GM10266 (cell line): ENCODE results near the gene CRIP1.

Experiments
- DNase-seq: peaks from one replicate; pipeline ENCODE4 v3.0.0; 2012; ENCODE audit errors: extremely low spot score
- CTCF ChIP-seq: IDR thresholded peaks from 2 replicates; pipeline ENCODE4 v1.5.1; 2012; ENCODE audit warnings: mild to moderate bottlenecking, low read depth; ENCODE audit not compliant: control insufficient read depth, insufficient read depth; ENCODE audit errors: missing control alignments

The CRIP1 gene, protein sequence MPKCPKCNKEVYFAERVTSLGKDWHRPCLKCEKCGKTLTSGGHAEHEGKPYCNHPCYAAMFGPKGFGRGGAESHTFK

GRCh38 chr14:105486163-105486973 lies at the start of gene CRIP1:
Gene CRIP1 (plus strand): TSS chr14:105486886. CDS start chr14:105487260, 374 bp downstream.
- TF ChIP-seq CTCF, result no peak
- DNase-seq, result no peak

DNA sequence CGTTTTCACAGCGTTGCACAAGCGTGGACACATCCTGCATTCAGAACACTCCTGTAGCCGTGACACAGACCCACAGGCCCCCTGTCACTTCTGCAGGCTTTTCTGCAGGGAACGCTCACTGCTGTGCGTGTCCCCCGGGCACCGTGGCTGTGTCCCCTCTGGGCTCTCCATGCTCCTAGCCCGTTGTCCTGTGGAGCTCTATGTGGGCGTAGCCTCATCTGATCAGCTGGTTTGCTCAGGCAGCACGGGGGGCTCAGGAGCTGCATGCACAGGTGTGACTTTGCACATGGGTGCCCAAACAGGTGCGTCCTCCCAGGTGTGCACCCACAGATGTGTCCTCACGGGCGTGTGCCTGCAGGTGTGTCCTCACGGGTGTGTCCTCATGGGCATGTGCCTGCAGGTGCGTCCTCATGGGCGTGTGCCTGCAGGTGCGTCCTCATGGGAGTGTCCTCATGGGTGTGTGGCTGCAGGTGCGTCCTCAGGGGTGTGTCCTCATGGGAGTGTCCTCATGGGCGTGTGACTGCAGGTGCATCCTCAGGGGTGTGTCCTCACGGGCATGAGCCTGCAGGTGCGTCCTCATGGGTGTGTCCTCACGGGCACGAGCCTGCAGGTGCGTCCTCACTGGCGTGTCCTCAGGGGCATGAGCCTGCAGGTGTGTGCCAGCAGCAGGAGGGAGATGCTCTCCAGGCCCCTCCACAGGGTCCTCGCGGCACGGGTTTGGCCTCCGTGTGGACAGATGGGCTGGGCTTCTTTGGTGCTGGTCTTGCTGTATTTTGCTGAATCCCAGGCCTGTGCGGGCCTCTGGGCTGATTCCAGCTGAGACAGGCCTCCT lies 49.6 kb upstream of the CRIP1 start:
- no peak for DNase-seq
- TF ChIP-seq CTCF, result no peak

DNA sequence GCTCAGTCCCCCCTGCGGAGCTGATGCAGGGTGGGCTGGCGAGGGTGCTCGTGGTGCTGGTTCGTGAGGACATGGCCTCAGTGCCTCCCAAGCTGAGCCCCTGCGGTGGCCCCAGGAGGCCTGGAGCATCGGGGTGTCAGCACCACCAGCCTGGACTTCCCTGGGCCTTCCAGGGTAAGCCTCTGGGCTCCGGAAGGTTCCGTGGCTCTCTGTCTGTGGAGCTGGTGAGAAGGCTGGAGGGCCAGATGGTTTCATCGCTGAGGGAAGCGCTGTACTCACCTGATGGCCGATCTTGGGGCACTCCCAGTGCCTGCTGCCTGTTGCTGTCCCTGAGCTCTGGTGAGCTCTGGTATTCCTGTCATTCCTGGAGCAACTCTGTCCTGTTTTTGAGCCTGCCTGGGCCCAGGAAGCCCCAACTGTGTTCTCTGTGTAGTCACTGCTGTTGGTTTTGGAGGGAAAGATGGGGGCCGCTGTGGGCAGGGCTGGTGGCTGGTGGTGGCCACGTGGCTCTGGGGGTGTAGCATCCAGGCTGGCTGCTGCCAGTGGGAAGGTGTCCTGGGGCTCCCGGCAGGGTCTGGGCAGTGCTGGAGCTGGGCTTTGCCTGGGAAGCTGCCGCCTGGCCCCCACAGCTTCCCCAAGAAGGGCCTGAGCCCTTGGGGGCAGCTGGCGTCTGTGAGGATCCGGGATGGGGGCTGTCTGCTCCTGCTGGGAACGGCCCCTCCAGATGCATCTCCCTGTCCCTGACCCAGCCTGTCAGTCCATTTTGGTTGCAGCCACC lies 48.8 kb upstream of the CRIP1 start:
- no peak for DNase-seq
- TF ChIP-seq CTCF, result no peak

GRCh38 chr14:105439179-105439578 lies 47.5 kb upstream of the CRIP1 start:
- no peak for TF ChIP-seq CTCF
- DNase-seq, result no peak

GRCh38 chr14:105439710-105440553 lies 46.8 kb upstream of the CRIP1 start:
- no peak for DNase-seq
- no peak for TF ChIP-seq CTCF

DNA sequence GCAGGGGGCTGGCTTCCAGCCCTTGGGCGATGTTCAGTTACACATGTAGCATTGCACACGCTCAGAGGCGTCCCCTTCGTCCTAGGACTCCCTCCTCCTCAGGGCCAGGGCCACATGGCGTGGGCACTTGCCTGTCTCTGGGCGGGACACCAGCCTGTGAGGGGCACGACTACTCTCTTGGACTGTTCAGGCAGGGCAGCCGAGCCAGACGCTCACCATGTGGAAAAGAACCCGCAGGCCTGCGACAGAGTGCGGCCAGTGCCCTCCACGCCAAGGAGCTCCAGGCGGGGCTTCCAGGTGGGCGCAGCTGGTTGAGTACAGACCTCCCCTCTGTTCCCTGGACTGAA lies 46.2 kb upstream of the CRIP1 start:
- TF ChIP-seq CTCF, result no peak
- no peak for DNase-seq
